GM20431 (cell line): ENCODE measurements around the gene KLRC2.
"Not testable (repeated sequence)": the region's sequence is repeated elsewhere in the genome, so short reads cannot be mapped to it uniquely, and the experiment has no call there.

Experiments
- in situ Hi-C: fragments of 300-500 bp; cut with MseI, MboI; formaldehyde crosslinking; loops from one replicate; pipeline ENCODE4 v1.15.0; 2020; ENCODE audit warnings: low sequenced_read_pairs; ENCODE audit not compliant: unreplicated experiment

The KLRC2 gene

GRCh38 chr12:10408842-10409241, 27.0 kb downstream of the KLRC2 start:
- in situ Hi-C loops = no loop called here

- in situ Hi-C loops = no loop called here
Measured at GRCh38 chr12:10406725-10407124, 29.1 kb downstream of the KLRC2 start.

DNA sequence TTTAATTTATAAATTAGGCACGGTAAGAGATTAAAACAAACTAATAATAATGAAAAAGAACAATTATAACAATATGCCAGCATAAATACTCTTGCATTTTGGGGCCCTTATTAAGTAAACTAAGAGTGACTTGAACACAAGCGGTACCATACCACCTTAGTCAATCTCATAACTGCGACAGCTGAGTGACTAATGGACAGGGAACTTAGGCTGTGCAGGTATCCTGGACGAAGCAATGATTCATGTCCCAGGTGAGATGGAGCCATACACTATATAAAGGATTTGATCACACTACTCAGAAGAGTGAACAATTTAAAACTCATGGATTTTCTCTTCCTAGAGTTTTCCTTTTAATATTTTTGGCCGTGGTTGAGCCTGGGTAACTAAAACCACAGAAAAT, 30.5 kb downstream of the KLRC2 start:
- in situ Hi-C loops = no loop called here

DNA sequence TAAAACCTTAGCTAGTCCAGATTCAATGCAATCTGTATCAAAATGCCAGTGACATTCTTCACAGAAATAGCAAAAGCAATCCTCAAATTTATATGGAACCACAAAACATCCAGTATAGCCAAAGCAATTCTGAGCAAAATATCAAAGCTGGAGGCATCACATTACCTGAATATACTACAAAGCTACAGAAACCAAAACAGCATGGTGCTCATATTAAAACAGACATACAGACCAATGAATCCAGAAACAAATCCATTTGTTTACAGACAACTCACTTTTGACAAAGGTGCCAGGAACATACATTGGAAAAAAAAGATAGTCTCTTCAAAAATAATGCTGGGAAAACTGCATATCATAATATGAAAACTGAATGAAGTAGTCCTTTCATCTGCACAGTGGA, 31.0 kb downstream of the KLRC2 start:
- in situ Hi-C loops = no loop called here

- in situ Hi-C loops = no loop called here
Measured at GRCh38 chr12:10400829-10401228, 35.0 kb downstream of the KLRC2 start.

DNA sequence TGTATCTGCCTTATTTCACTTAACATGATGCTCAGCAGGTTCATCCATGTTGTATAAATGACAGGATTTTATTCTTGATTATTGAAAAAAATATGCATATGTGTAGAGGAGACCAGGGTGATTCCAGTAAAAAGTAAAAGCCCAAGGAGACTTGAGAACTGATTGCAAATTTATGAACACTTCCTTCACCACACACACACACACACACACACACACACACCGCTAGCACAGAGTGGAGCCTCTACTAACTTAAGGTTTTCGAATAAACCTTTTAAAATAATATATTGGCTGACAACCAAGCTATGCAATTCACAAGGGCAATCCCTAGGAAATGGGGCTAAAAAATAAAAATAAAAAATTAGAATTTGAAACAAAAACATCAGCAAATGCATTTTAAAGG, 37.6 kb downstream of the KLRC2 start:
- in situ Hi-C loops = no loop called here

DNA sequence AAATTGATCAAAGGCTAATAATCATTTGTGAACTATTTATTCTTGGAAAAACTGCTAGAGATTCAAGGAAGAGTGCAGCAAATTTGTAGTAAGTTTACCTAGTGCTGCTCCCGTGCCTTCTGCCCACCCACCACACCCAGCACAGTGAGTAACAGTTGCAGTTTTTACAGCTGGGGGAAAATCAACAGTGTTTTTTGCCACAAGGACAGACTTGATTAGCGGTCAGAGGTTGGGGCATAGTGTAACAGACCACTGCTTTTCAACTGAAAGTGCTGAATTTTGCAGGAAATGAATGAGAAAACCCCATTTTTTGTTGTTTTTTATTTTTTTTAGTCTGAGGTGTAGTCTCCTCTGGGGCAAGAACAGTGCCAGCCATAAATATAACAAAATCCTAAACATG, 38.5 kb downstream of the KLRC2 start:
- in situ Hi-C loops = no loop called here

DNA sequence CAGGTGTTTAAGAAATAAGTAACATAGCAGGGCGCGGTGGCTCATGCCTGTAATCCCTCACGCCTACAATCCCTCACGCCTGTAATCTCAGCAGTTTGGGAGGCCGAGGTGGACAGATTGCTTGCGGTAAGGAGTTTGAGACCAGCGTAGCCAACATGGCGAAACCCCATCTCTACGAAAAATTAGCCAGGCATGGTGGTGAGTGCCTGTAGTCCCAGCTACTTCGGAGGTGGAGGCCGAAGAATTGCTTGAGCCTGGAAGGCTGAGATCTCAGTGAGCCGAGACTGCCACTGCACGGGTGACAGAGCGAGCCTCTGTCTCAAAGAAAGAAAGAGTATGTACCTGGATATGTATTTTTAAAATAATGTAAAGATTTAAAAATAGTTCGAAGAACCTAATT, 39.6 kb downstream of the KLRC2 start:
- in situ Hi-C loops = not testable (repeated sequence)

DNA sequence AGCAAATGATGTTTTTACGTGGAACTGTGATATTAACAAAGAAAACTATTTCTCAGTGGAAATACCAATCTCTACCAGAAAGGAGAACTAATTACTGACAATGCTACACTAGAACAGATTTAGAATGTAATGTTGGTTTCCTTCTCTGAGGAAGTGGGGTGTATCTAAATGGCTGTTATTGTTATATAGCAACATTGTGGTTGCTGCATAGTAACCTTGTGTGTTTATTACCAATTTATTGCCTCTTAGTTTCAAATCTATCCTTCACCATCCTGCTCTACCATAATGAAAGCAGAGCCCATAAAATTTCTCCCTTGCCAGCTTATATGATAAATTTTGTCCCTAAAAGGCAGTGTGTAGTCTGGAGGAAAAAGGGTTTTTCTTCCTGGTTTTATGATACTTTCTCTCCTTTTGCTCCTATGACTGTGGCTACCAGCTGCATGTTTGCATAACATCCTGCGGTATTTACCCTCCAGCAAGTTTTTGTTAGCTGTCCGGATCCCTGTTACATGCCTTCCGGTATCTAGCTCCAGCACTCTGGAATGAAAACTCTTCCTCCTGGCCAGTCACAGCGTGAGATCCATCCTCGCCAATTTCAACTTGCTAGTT, 40.3 kb downstream of the KLRC2 start:
- in situ Hi-C loops = no loop called here

- in situ Hi-C loops = not testable (repeated sequence)
Measured at GRCh38 chr12:10394531-10395152, 41.2 kb downstream of the KLRC2 start.

- in situ Hi-C loops = no loop called here
Measured at GRCh38 chr12:10393291-10393690, 42.5 kb downstream of the KLRC2 start.

GRCh38 chr12:10392394-10392930, 43.3 kb downstream of the KLRC2 start:
- in situ Hi-C loops = no loop called here

DNA sequence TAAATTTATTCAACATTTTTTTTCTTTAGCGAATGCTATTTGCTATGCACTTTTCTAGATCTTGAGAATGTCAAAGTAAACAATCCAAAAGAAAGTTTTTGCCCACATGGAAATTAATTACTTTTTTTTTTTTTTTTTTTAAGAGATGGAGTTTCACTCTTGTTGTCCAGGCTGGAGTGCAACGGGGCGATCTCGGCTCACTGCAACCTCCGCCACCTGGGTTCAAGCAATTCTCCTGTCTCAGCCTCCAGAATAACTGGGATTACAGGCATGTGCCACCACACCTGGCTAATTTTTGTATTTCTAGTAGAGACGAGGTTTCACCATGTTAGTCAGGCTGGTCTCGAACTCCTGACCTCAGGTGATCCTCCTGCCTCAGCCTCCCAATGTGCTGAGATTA, 44.8 kb downstream of the KLRC2 start:
- in situ Hi-C loops = not testable (repeated sequence)

DNA sequence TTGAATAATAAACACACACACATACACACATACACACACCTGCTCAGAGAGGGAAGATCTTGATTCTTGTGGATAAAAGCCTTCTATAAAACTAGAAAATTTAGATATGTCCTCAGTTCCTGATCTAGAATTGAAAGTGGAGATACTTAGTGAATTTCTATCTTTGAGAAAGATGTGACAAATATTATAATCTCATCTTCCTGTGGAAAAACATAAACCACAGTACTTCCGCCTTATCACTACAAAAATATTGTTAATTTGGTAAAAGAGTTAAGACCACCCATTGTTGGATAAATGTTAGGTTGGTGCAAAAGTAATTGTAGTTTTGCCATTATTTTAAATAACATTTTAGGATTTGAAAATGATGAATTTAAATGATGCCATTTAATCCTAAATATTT, 45.9 kb downstream of the KLRC2 start, which contains the start of gene KLRK1:
Gene KLRK1, minus strand, starts transcription at position 138 of the 400 bp plus-strand sequence. CDS start 1,231 bp downstream, outside the sequence.
- in situ Hi-C loops = no loop called here

DNA sequence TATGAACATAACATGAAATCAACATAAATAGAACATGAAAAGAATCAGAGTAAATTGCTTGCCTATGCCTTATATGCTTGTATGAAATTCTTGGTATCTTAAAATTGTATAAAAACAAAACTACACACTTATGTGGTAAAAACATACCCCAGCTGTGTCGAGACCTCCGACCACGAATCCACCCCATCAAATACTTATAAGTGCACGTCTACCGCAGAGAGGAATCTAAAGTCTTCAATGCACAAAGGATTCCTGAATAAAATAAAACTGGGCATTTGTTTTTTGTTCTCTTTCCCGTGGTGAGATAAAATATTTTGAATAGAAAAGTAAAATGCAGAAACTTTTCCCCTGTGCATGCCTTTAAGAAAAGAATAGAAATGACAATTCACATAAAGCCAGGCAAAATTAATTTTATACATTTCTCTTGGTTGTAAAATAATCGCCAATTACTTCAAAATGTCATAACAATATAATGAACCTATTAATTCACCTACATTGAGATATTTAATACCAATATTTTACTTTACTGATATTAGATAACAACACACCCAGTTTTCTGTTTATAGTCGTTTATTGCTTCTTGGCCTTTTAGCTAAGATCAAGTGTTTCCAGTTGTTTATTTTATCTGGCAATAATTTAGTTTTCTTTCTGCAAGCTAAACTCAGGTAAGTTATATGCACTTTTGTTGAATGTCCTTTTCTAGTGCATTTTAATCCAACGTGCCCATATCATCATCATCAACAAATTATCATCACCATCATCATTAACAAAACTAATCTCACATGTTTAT, 47.0 kb downstream of the KLRC2 start:
- in situ Hi-C loops = no loop called here

DNA sequence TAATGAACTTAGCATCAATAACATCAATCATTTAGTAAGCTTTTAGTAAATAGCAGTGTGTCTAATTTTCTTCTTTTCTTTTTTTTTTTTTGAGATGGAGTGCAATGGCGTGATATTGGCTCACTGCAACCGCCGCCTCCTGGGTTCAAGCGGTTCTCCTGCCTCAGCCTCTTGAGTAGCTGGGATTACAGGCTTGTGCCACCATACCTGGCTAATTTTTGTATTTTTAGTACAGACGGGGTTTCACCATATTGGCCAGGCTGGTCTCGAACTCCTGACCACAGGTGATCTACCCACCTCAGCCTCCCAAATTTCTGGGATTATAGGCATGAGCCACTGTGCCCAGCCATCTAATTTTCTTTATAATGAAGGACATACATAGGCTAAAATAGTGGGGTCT, 48.3 kb downstream of the KLRC2 start:
- in situ Hi-C loops = not testable (repeated sequence)

GRCh38 chr12:10386857-10387256, 49.0 kb downstream of the KLRC2 start:
- in situ Hi-C loops = no loop called here

DNA sequence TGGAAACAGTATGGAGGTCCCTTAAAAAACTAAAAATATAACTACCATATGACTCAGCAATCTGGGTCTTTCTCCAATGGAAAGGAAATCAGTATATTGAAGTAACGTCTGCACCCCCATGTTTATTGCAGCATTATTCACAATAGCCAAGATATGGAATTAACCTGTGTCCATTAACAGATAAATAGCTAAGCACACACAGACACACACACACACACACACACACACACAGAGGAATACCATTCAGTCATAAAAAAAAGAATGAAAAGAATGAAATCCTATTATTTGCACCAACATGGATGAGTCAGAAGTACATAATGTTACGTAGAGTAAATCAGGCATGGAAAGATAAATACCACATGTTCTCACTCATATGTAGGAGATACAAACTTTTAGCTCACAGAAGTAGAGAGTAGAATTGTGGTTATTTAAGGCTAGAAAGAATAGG, 50.6 kb downstream of the KLRC2 start:
- in situ Hi-C loops = no loop called here

GRCh38 chr12:10384191-10384590, 51.6 kb downstream of the KLRC2 start:
- in situ Hi-C loops = no loop called here

- in situ Hi-C loops = no loop called here
Measured at GRCh38 chr12:10381928-10382628, 53.7 kb downstream of the KLRC2 start.
